NCI-H2081 treated with DMSO at 0.1 percent for 48 hours (cell line): ENCODE results near the gene ZNF26.
"Not testable (repeated sequence)": the region's sequence is repeated elsewhere in the genome, so short reads cannot be mapped to it uniquely, and the experiment has no call there.

Experiments used
- DNase-seq: peaks from one replicate; lab custom pipeline; 2025; lab: John Stamatoyannopoulos, UW

ZNF26 gene

GRCh38 chr12:132956011-132956788, 30.0 kb upstream of the ZNF26 start, which contains the start of gene ZNF605:
Gene ZNF605, minus strand, starts transcription at chr12:132956306. Its CDS starts 10,671 bp downstream, at chr12:132945635.
- DNase-seq, result peak; percentile 57

DNA sequence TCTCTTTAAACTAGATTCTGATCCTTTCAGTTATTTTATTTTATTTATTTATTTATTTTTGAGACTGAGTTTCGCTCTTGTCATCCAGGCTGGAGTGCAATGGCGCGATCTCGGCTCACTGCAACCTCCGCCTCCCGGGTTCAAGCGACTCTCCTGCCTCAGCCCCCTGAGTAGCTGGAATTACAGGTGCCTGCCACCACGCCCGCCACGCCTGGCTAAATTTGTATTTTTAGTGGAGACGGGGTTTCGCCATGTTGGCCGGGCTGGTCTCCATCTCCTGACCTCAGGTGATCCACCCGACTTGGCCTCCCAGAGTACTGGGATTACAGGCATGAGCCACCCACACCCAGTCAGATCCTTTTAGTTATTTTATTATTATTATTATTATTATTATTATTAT, 24.4 kb upstream of the ZNF26 start:
- DNase-seq, result not testable (repeated sequence)

GRCh38 chr12:132963947-132964346, 22.2 kb upstream of the ZNF26 start:
- DNase-seq, result not testable (repeated sequence)

- DNase-seq, result no peak
Observed at GRCh38 chr12:132965796-132966195, 20.4 kb upstream of the ZNF26 start.

- DNase-seq, result no peak
Observed at GRCh38 chr12:132966676-132967415, 19.3 kb upstream of the ZNF26 start.

DNA sequence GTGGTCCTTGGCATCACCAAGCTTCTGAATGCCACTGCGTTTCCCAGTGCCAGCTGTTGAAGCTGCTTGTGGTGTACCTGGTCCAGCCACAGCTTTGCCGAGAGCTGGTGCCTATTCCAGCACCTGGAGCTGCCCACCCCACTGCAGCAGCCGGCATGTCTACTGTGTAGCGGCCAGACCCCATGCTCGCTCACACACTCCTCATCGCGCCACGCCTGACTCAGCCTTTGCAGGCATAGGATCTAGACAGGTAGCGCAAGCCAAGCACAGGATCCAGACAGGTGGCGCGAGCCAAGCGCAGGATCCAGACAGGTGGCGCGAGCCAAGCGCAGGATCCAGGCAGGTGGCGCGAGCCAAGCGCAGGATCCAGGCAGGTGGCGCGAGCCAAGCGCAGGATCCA, 18.4 kb upstream of the ZNF26 start:
- no peak for DNase-seq

DNA sequence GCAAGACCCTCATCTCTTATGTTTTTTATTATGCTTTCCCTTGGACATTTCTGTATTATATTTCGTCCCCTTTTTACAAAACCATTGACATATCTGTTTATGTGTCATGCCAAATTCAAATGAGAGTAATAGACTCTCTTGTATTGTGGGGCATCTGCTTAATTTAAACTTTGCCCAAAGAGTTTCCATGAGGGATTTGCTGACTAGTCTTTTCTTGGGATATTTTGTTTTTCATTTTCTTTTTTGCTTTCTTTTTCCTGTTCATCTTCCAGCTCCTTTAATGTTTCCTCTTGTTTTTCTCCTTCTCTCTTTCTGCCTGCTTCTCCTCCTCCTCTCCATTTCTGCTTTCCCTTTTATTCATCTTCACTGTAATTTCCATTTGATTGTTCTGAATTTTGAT, 13.8 kb upstream of the ZNF26 start:
- no peak for DNase-seq

DNA sequence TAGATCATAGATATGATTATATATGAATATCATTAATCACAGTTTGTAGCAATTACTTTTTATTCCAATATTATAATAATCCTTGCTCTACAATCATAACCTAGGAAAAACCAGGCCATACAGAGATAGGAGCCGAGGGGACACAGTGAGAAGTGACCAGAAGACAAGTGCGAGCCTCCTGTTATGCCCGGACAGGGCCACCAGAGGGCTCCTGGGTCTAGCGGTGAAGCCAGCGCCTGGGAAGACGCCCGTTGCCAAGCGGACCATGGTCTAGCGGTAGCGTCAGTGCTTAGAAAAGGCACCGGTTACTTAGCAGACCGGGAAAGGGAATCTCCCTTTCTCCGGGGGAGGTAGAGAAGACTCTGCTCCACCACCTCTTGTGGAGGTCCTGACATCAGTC, 9.3 kb upstream of the ZNF26 start:
- not testable (repeated sequence) for DNase-seq

DNA sequence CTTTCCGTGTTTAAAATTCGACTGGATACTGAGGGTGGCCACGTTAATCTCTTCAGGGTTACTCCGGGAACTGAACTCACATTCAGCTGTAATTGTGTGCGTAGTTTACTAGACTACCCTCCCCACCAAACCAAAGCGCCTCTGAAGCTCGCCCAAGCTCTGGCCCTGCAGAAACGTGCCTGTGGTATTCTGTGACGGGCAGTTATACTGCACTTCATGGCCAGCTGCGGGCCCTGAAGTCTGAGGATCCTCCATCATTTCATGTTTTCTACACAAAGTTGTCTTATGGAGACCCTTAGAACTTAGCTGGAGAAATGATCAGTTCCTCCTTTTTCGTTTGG, 688 bp downstream of the ZNF26 start:
- DNase-seq, result no peak

- DNase-seq, result no peak
Observed at GRCh38 chr12:132998741-132999140, 12.6 kb downstream of the ZNF26 start.

- DNase-seq, result no peak
Observed at GRCh38 chr12:133010657-133011297, 24.6 kb downstream of the ZNF26 start.

- DNase-seq, result no peak
Observed at GRCh38 chr12:133023566-133023965, 37.4 kb downstream of the ZNF26 start.

- no peak for DNase-seq
Observed at GRCh38 chr12:133026996-133027395, 40.8 kb downstream of the ZNF26 start.

DNA sequence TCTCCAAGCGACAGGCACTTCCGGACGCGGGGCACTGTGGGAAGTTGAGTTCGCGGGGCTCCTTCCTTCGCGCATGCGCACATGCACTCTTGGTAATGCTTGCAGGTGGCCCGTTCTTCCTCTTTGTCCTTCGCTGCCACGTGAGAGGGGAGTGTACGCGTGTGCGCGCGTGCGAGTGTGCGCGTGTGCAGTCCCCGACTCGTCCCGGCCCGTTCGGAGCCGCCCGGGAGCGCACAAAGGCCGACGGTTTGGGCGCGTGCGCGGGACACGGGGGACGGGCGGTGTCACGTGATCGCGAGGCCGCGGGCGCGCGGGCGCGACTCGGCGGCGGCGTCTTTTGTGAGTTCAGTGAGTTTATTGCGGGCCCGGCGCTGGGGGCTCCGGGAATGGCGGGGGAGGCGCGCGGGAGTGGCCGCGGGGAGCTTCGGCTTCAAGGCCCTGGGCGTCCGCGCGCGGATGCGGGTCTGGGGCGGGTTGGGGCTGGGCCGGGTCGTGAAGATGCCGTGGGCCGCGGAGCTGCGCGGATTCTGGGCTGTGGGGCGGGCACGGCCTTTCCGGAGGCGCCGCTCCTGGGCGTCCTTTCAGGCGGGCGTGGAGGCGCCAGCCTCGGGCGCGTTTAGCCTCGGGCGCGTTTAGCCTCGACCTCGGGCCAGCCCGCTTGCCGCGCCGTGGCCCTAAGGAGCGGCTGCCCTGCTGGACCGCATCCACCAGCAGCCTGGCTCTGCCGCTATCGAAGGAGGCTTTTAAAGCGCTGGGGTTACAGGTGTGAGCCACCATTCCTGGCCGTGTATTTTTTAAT, 51.2 kb downstream of the ZNF26 start, which contains the start of gene ZNF84:
TSS of gene ZNF84 (plus strand) at position 303 of the 799 bp plus-strand sequence. CDS start 3,959 bp downstream, outside the sequence.
- DNase-seq, result peak; percentile 95

DNA sequence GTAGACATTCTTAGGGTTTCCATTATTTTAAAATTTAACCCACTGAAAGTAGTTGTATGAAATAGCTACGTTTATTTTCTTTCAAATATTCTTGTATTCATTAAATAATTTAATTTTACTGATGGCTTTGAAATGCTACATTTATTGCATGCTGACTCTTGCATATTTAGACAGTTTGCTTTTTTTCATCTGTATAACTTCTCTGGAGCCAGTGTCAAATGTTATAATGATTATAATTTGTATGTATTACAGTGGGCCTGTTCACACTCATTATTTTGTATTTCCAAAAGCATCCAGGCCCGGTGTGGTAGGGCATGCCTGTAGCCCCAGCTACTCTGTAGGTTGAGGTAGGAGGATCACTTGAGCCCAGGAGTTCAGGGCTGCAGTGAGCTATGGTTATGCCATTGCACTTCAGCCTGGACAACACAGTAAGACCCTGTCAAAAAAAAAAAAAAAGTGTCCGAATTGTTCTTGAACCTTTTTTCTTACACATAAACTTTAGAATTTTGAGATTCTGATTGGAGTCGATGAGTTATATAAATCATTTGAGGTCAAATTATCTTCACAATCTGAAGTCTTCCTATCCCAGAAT, 52.0 kb downstream of the ZNF26 start:
- no peak for DNase-seq

GRCh38 chr12:133046698-133047097, 60.5 kb downstream of the ZNF26 start:
- no peak for DNase-seq

- DNase-seq, result no peak
Observed at GRCh38 chr12:133057446-133057845, 71.3 kb downstream of the ZNF26 start.

DNA sequence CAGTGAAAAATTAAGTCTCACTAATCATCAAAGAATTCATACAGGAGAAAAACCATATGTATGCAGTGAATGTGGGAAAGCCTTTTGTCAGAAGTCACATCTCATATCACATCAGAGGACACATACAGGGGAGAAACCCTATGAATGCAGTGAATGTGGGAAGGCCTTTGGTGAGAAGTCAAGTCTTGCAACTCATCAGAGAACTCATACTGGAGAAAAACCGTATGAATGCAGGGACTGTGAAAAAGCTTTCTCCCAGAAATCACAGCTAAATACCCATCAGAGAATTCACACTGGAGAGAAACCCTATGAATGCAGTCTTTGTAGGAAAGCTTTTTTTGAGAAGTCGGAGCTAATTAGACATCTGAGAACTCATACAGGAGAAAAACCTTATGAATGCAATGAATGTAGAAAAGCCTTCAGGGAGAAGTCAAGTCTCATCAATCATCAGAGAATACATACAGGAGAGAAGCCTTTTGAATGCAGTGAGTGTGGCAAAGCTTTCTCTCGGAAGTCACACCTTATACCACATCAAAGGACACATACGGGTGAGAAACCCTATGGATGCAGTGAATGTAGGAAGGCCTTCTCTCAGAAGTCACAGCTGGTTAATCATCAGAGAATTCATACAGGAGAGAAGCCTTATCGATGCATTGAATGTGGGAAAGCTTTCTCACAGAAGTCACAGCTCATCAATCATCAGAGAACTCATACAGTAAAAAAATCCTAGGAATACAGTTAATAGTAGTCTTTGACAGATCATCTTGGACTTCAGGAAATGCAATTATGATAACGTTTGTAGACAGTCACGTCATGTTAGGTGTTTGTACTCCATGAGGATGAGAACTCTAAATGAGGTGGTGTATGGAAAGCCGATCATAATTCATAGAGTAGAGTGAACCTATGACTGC, 72.3 kb downstream of the ZNF26 start:
- no peak for DNase-seq

DNA sequence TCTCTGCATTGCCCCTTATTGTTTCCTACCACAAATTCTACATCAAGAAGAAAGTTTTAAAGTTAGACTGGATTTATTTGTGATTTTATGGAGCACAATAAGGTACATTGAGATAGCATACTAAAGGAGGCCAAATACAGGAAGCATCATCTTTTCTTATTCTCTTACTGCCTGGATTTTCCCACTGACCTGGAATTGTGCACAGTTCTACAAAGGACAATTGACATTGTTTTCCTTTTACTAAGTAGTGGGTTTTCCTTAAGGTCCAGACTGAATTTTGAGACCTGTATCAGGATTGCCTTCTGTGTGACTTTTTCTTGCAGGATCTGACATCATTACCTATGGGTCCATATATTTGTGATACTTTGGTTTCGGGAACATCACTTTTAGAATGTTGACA, 75.8 kb downstream of the ZNF26 start:
- DNase-seq, result no peak

DNA sequence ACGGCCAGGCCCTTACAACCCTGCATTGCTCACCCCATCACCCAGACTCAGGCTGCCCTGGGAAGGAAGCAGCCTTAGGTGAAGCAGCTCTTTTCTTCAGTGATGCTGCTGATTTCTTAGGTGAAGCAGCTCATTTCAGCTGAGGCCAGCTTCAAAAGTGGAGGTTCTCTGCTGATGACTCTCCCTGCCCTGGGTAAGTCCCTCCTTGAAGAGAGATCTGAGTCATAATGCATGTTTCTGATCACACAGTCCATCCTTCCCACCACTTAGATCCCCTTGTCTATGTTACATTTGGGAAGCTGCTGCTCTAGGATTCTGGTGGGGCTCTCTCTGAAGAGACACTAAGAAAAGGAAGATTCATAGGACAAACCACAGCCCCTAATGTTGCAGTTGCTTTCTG, 77.4 kb downstream of the ZNF26 start:
- no peak for DNase-seq

DNA sequence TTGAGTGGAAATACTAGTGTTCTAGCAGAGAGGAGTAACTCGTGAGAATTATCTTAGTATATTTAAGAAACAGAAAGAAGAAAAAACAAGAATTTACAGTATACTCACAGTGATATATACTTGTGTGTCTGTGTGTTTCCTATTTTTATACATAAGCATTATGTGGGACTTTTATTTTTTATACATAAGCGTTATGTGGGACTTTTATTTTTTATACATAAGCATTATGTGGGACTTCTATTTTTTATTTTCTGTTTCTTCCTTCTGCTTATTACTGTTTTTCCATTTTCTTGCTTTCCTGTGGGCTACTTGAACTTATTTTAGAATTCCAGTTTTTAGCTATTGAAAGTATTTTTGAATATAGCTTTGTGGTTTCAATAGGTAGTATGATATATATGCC, 87.7 kb downstream of the ZNF26 start:
- no peak for DNase-seq
